Fibroblast of villous mesenchyme (primary cell): ENCODE results near the gene ABCC1. TPM values are rescaled to one million over a fixed set of nuclear protein-coding genes. Genes with fewer than 3 reads are reported as not detected.
A peak's percentile ranks its signal among the peaks of the same experiment; 100 is the strongest.

Experiments
- DNase-seq: peaks from one replicate; pipeline ENCODE4 v3.0.0-alpha.2; 2010; ENCODE audit warnings: low read depth
- H3K4me3 ChIP-seq: 2 replicates; pipeline ENCODE4 v1.5.1; 2011; ENCODE audit warnings: low read depth, mild to moderate bottlenecking, low read length
- total RNA-seq: library from RNA; depleted of rRNA; stranded (reverse); fragments of >200 nt; gene quantifications from 2 replicates; pipeline ENCODE4 v1.2.3, GENCODE V29; 2012
- TF ChIP-seq, protein P1 (sequence below): IDR thresholded peaks from 2 replicates; pipeline ENCODE4 v1.5.1; 2012; ENCODE audit warnings: low read depth, mild to moderate bottlenecking, low read length; ENCODE audit not compliant: insufficient read depth

Gene ABCC1
- total RNA-seq, 1 donor, result 34.1 TPM

DNA sequence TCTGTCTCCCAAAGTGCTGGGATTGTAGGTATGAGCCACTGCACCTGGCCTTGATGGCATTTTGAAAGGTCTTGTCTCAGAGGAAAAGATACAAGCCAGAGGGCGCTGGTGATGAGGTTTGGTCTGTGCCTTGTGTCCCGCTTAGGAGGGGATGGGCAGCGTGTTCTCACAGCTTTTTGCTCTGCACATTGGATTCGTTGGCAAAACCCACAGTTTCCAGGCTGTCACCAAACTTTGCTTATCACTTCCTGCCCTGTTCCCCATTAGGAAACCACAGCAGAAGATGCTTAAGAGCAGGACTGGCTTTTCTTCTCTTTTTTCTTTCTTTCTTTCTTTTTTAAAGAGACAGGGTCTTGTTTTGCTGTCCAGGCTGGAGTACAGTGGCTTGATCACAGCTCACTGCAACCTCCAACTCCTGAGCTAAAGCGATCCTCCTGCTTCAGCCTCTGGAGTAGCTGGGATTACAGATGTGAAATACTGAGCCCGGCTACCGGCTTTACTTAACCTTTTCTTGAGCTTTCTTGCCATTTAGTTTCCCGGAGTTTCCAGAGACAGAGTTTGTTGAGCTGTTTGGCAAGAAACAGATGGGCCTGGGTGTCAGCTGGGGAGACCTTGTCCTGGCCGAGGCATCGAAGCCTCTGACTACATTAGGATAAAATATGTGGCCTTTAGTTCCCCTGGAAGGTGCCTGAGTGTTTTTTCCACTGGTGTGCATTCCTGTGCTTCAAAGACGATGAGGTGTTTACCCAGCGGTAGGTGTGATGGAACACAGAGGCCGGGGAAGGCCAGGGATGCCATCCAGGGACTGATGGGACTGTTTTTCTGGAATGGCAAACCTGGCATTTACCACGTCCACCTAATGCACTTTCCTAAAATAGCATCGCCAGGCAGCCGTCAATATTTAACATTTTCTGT, 112.9 kb downstream of the ABCC1 start:
- TF ChIP-seq, protein P1, sequence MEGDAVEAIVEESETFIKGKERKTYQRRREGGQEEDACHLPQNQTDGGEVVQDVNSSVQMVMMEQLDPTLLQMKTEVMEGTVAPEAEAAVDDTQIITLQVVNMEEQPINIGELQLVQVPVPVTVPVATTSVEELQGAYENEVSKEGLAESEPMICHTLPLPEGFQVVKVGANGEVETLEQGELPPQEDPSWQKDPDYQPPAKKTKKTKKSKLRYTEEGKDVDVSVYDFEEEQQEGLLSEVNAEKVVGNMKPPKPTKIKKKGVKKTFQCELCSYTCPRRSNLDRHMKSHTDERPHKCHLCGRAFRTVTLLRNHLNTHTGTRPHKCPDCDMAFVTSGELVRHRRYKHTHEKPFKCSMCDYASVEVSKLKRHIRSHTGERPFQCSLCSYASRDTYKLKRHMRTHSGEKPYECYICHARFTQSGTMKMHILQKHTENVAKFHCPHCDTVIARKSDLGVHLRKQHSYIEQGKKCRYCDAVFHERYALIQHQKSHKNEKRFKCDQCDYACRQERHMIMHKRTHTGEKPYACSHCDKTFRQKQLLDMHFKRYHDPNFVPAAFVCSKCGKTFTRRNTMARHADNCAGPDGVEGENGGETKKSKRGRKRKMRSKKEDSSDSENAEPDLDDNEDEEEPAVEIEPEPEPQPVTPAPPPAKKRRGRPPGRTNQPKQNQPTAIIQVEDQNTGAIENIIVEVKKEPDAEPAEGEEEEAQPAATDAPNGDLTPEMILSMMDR, result peak; percentile 8
- peak; percentile 26 for DNase-seq
- no peak overlapping the region for H3K4me3 ChIP-seq

DNA sequence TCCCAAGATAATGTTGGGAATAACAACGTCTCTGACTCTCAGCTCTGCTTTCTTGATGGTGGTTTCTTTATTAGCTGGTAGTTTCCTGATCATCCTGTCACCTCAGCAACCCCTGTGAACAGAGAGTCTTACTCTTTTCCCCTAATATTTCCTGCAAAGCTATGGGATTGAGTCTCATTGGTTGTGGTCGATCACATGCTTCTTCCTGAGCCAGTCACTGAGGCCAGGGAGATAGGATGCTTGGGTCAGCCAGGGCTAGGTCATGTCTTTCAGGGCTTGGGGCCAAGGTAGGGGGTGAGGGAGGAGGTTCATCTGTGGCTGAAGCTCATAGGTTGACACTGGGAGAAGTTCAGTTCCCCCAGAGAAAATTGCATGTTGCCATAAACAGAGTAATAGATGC, 114.3 kb downstream of the ABCC1 start:
- H3K4me3 ChIP-seq, result no peak overlapping the region
- TF ChIP-seq, protein P1, result no peak
- no peak for DNase-seq

DNA sequence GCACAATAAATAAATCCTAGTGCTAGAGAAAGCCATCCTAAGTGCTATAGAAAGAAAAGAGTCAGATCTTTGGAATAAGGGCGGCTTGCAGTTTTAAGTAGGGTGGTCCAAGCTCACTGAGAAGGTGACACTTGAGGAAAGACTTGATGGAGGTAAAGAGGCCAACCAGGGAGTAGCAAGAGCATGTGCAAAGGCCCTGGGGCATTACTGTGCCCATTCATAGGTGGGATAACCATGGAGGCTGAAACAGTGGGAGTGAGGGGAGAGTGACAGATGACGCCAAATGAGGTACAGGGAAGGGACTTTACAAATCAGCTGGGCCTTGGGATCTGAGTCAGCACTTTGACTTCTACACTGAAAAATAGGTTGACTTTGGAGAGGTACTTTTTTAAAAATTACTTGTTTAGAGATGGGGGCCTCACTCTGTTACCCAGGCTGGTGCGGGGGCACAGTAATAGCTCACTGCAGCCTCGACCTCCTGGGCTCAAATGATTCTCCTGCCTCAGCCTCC, 115.5 kb downstream of the ABCC1 start:
- DNase-seq, result no peak
- H3K4me3 ChIP-seq, result no peak overlapping the region
- TF ChIP-seq, protein P1, result no peak

DNA sequence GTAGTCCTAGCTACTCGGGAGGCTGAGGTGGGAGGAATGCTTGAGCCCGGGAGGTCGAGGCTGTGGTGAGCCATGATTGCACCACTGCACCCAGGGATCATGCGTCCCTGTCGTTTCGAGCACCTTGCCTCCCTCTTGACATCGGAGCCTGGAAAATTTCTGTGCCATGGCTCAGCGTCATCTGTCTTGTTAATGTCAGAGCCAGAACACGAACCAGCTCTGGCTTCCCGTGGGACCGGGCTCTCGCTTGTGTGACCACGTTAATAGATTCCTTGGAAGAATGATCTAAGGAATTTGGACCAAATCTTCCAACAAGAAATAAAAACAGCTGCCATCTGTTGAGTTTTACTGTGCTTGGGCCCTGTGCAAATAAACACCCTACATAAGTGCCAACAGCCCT, 117.7 kb downstream of the ABCC1 start:
- TF ChIP-seq, protein P1, result no peak
- peak; percentile 54 for DNase-seq
- no peak overlapping the region for H3K4me3 ChIP-seq

DNA sequence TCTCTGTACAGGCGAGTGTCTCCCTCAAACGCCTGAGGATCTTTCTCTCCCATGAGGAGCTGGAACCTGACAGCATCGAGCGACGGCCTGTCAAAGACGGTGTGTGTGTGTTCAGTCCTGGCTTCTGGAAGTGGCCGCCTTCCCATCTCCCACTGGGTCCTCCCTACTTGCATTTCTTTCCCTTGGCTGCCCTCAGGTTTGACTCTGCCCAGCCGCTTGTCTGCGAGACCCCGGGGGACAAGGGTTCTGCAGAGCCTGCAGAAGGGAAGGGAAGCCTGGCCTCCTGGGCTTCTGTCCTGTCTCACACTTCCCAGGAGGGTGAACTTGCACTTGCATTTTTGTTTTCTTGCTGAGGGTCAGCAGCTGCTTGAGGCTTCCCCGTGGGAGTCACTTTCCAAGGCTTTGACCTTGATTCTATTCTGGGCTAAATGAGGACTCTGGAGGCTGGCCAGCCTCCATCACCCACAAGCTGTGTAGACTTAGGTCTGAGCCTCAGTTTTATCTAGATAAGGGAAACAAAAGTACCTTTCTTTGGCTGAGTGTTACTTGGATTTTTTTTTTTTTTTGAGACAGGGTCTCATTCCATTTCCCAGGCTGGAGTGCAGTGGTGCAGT, 122.3 kb downstream of the ABCC1 start:
- DNase-seq, result peak; percentile 76
- no peak overlapping the region for H3K4me3 ChIP-seq
- TF ChIP-seq, protein P1, result no peak

DNA sequence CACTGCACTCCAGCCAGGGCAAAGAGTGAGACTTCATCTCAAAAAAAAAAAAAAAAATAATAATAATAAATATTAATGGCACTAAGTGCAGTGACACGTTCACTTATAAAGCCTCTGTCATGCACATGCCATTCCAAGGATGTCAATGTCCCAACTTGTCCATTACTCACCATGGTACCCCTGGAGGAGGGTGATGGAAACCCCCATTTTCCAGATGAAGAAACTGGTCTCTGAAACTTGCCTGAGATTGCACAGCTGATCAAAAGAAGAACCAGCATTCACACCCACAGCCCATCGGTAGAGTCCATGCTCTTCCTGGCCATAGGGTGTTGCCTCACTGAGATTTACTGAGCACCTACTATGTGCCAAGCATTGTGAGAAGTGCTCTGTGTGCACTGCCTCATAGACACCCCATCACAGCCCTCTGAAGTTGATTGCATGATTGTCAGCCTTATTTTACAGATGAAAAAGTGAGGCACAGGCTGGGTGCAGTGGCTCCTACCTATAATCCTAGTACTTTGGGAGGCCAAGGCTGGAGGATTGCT, 123.7 kb downstream of the ABCC1 start:
- DNase-seq, result no peak

More for the DNA sequence above, 123.7 kb downstream of the ABCC1 start:
- H3K4me3 ChIP-seq, result no peak overlapping the region
- TF ChIP-seq, protein P1, result no peak
